EL (cell line): ENCODE data around the gene AATF.
"Not testable (repeated sequence)": the region's sequence is repeated elsewhere in the genome, so short reads cannot be mapped to it uniquely, and the experiment has no call there.

Experiments
- DNase-seq: peaks from one replicate; pipeline ENCODE4 v3.0.0-alpha.2; 2016

AATF gene

GRCh38 chr17:37051833-37052232 is 103.1 kb downstream of the AATF start:
- DNase-seq, result no peak

GRCh38 chr17:37052450-37052849 is 103.7 kb downstream of the AATF start:
- DNase-seq, result no peak

GRCh38 chr17:37054894-37055293 is 106.1 kb downstream of the AATF start:
- no peak for DNase-seq

GRCh38 chr17:37056622-37057021 is 107.9 kb downstream of the AATF start:
- no peak for DNase-seq

- no peak for DNase-seq
Measured at GRCh38 chr17:37059493-37059892, 110.7 kb downstream of the AATF start.

GRCh38 chr17:37060094-37060493 is 111.3 kb downstream of the AATF start:
- no peak for DNase-seq

GRCh38 chr17:37060928-37061327 is 112.2 kb downstream of the AATF start:
- no peak for DNase-seq

GRCh38 chr17:37062021-37062420 is 113.3 kb downstream of the AATF start:
- no peak for DNase-seq

- DNase-seq, result no peak
Measured at GRCh38 chr17:37064206-37064605, 115.5 kb downstream of the AATF start.

- DNase-seq, result no peak
Measured at GRCh38 chr17:37064956-37065355, 116.2 kb downstream of the AATF start.

GRCh38 chr17:37065486-37066321 is 117.0 kb downstream of the AATF start:
- DNase-seq, result no peak

GRCh38 chr17:37066322-37067255 is 117.8 kb downstream of the AATF start:
- no peak for DNase-seq

- DNase-seq, result peak; percentile 79
Measured at GRCh38 chr17:37067555-37068111, 118.9 kb downstream of the AATF start.

GRCh38 chr17:37068266-37068665 is 119.5 kb downstream of the AATF start:
- no peak for DNase-seq

- DNase-seq, result no peak
Measured at GRCh38 chr17:37069087-37069486, 120.3 kb downstream of the AATF start.

GRCh38 chr17:37073464-37073863 is 124.7 kb downstream of the AATF start:
- DNase-seq, result not testable (repeated sequence)

GRCh38 chr17:37079065-37079708 is 130.4 kb downstream of the AATF start:
- no peak for DNase-seq

- DNase-seq, result peak; percentile 19
Measured at GRCh38 chr17:37079735-37080134, 131.0 kb downstream of the AATF start.

GRCh38 chr17:37081287-37081686 is 132.5 kb downstream of the AATF start:
- DNase-seq, result no peak

GRCh38 chr17:37082311-37082860 is 133.6 kb downstream of the AATF start:
- no peak for DNase-seq

GRCh38 chr17:37082985-37083384 is 134.2 kb downstream of the AATF start:
- no peak for DNase-seq

- no peak for DNase-seq
Measured at GRCh38 chr17:37083456-37083855, 134.7 kb downstream of the AATF start.

GRCh38 chr17:37084372-37084771 is 135.6 kb downstream of the AATF start:
- DNase-seq, result no peak
